ENCODE results near the gene SLIT3.

The SLIT3 gene

DNA sequence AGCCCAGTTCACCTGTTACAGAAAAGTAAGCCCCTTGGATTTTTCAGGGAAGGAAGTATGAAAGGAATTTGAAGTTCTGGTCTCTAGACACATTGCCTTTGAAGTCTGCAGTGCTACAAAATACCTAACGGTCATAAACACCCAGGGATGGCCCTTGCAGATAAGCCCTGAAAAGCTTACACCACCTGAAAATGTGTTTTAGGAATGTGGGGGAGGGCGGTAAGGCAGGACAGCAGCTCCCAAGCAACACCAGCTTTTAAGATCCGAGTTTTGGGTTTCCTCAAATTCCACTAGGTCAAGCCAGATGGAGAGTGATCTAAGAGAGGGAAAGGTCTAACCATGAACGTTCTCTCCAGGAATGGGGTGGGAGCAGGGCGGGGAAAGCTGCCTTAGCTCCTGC is 607.6 kb downstream of the SLIT3 start:
- H3K9me3 ChIP-seq, result no peaks in the 10 kb centered on the region
- no peaks in the 10 kb centered on the region for H3K4me1 ChIP-seq
- H3K36me3 ChIP-seq, result peaks cover 97% of the 10 kb centered on the region
- no peak overlapping the region for H3K4me3 ChIP-seq (ENCODE audit: low read depth, low read length)
- TF ChIP-seq, protein P1, sequence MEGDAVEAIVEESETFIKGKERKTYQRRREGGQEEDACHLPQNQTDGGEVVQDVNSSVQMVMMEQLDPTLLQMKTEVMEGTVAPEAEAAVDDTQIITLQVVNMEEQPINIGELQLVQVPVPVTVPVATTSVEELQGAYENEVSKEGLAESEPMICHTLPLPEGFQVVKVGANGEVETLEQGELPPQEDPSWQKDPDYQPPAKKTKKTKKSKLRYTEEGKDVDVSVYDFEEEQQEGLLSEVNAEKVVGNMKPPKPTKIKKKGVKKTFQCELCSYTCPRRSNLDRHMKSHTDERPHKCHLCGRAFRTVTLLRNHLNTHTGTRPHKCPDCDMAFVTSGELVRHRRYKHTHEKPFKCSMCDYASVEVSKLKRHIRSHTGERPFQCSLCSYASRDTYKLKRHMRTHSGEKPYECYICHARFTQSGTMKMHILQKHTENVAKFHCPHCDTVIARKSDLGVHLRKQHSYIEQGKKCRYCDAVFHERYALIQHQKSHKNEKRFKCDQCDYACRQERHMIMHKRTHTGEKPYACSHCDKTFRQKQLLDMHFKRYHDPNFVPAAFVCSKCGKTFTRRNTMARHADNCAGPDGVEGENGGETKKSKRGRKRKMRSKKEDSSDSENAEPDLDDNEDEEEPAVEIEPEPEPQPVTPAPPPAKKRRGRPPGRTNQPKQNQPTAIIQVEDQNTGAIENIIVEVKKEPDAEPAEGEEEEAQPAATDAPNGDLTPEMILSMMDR (IDR thresholded peaks at IDR 0.05; ENCODE audit: low read depth, low read length), result no peak
- H3K27me3 ChIP-seq, result no peaks in the 10 kb centered on the region
- no peak for DNase-seq

DNA sequence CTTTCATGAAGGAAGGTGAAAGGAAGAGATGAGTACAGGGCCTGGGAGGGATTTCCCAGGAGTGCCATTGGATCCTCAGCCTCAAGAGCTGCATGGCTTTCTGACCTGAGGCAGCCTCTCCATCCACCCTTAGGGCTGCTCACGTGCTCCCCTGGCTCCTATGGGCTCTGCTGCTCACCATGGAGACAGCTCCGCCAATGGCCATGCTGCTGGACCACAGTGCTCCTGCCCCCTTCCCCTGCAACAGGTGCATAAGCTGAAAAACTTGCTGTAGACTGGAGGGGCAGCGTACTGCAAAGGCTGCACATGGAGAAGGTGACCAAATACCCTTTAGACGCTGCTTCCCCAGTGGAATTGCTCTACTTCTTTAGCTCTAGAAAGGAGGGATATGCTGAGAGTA is 609.0 kb downstream of the SLIT3 start:
- no peak for DNase-seq
- H3K27me3 ChIP-seq, result no peaks in the 10 kb centered on the region
- H3K4me1 ChIP-seq, result no peaks in the 10 kb centered on the region
- H3K36me3 ChIP-seq, result peaks cover 97% of the 10 kb centered on the region
- H3K9me3 ChIP-seq, result no peaks in the 10 kb centered on the region
- no peak overlapping the region for H3K4me3 ChIP-seq (ENCODE audit: low read depth, low read length)
- TF ChIP-seq, protein P1 (IDR thresholded peaks at IDR 0.05; ENCODE audit: low read depth, low read length), result no peak

DNA sequence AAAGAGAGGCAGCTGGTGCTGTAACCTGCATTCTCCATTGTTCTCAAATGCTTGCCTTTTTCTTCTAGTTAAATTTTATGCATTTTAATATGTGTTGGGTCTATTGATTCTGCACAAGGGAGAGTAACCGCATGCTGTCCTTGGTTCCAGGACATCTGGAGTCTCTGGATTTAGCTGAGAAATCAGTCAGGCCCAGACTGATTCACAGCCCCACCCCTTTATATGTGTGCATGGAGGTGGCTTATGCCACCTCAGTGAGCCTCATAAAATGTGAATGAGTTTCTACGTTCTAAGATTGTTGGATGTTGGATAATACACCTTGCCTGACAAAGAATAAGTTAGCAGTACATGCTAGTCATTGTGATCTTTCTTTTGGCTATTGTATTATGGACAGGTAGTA is 611.7 kb downstream of the SLIT3 start:
- TF ChIP-seq, protein P1 (IDR thresholded peaks at IDR 0.05; ENCODE audit: low read depth, low read length), result no peak
- no peaks in the 10 kb centered on the region for H3K27me3 ChIP-seq
- H3K4me1 ChIP-seq, result no peaks in the 10 kb centered on the region
- DNase-seq, result no peak
- no peaks in the 10 kb centered on the region for H3K9me3 ChIP-seq
- H3K4me3 ChIP-seq (ENCODE audit: low read depth, low read length), result no peak overlapping the region
- peaks cover 97% of the 10 kb centered on the region for H3K36me3 ChIP-seq

DNA sequence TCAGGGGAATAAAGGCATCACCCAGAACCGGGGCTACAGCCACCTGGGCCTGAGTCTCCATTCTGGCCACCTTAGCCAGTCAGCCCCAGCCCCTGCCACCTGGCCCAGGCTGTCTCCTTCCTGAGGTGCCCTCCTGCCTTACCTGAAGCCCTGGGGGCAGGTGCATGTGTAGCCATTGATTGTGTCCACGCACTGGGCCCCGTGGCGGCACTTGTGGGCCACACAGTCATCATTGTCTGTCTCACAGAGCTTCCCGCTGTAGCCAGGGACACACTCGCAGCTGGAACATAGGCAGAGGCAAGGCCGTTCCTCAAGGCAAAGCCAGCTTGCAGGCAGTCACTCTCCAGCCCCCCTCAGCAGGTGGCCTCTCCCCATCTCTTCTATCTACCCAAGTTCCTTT is 614.1 kb downstream of the SLIT3 start:
- Histone ChIP-seq H3K27me3 (no peaks in the 10 kb centered on the region), H3K36me3 (peaks cover 92% of the 10 kb centered on the region), H3K4me3 (ENCODE audit: low read depth, low read length) (no peak overlapping the region), H3K9me3 (no peaks in the 10 kb centered on the region), H3K4me1 (no peaks in the 10 kb centered on the region)
- TF ChIP-seq, protein P1 (IDR thresholded peaks at IDR 0.05; ENCODE audit: low read depth, low read length), result no peak
- no peak for DNase-seq

DNA sequence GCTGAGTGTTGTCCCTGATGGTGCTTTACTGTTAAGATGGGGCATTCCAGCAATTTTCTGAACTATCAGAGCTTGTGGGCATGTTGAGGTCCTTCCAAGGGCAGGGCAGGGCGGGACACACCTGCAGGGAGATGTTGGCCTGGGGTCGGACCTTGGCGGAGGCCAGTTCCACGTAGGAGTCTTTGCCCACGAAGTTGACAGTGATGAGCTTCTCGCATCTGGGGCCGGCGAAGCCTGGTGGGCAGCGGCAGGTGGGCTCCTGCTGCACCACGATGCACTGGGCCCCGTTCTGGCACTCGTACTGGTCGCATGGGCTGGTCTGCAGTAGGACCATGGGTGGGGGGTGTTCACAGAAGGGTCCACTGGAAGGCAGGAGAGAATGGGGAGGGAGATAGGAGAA is 615.4 kb downstream of the SLIT3 start:
- no peaks in the 10 kb centered on the region for H3K4me1 ChIP-seq
- TF ChIP-seq, protein P1 (IDR thresholded peaks at IDR 0.05; ENCODE audit: low read depth, low read length), result no peak
- peaks cover 92% of the 10 kb centered on the region for H3K36me3 ChIP-seq
- H3K9me3 ChIP-seq, result no peaks in the 10 kb centered on the region
- DNase-seq, result no peak
- no peak overlapping the region for H3K4me3 ChIP-seq (ENCODE audit: low read depth, low read length)
- no peaks in the 10 kb centered on the region for H3K27me3 ChIP-seq

DNA sequence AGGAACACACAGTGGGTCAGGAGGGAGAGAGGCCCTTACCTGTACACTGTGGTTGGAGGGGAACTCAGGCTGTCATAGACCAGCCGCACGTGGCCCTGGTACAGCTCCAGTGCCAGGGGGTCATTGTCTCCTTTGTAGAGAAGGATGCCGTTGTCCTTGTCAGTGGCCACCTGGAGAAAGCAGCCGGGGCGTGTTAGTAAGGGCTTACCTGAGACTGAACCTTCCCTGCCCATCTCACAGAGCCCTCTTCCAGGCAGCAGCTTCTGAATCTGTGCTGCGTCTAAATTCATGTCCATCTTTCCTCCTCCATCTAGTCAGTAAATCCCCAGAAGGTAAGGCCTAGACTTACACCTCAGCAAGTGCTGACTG is 617.0 kb downstream of the SLIT3 start:
- Histone ChIP-seq H3K36me3 (peaks cover 96% of the 10 kb centered on the region), H3K4me3 (ENCODE audit: low read depth, low read length) (no peak overlapping the region), H3K9me3 (no peaks in the 10 kb centered on the region; the same call in 1 of the 2 replicates), H3K27me3 (no peaks in the 10 kb centered on the region), H3K4me1 (peaks cover 7% of the 10 kb centered on the region)
- DNase-seq, result no peak
- TF ChIP-seq, protein P1 (IDR thresholded peaks at IDR 0.05; ENCODE audit: low read depth, low read length), result no peak

All from BE2C (cell line).